Effector CD8-positive, alpha-beta T cell (primary cell): ENCODE results near the gene TFDP3.

Experiments used
- DNase-seq: peaks from one replicate; lab custom pipeline; 2025; lab: John Stamatoyannopoulos, UW

TFDP3 gene

DNA sequence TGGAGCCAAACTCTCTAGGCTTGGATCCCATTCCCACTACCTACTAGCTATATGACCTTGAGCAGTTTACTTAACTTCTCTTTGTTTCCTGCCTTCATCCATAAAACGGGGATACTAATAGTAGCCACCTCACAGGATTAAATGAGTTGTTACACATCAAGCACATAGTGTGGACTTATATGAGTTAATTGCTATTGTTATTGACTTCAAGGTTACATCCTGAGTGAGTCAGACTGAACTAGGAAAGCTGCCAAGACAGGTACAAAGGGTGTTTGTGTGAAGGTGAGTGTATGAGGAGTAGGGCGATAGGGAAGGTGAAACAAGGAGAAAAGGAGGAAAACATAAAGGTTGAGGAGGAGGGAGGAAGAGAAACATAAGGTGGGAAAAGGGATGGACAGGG lies 32.2 kb downstream of the TFDP3 start:
- DNase-seq, result no peak

DNA sequence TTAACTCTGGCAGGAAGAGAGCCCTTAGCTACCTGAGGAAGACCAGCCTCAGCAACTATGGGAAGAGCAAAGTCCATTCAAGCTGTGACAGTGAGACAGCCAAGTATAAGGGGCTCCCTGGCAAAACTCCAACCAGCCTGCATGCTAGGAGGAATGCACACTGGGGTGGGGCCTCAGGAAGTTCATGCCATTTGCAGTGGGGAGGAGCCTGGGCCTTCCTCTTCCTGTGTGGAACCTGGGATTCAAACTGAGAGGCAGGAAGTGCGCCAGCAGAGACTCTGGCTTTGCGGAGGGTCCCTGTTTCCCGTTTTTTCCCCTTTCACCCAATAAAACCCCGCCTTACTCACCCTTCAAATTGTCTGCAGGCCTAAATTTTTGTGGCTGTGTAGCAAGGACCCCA lies 33.0 kb downstream of the TFDP3 start:
- no peak for DNase-seq

DNA sequence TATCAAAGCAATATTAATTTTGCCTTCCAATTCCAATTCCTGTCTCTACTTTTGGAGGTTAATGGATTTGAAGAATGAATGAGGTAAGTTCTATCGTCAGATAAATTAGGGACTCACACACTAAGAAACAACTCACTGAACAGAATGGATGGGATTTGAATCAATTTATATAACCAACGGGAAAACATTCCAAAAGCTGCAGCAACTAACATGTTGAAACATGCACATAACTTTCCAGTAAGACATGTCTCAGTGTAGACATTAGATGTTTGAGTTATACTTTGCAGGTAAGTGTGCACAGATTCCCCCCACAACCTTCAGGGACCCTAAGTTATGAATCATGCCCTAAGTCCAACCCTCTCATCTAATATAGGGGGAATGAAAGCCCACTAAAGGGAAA lies 34.3 kb downstream of the TFDP3 start:
- DNase-seq, result no peak

DNA sequence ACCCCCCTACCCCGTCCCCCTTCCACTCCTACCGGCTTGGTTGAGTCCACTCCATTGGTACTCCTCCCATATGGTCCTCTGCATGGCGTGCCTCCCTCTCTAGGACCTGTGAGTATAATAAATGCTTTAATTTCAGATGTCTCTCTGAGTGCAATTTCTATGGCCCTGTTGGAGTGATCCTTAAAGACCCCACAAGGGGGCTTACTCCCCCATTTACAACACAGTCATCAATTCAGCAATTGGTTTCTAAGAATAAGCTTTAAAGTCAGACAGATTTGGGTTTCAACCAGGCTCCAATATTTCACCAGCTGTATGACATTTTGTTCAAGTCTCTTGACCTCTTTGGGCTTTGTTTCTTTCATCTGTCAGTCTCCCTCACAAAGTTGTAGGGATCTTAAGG lies 38.7 kb downstream of the TFDP3 start:
- DNase-seq, result no peak

DNA sequence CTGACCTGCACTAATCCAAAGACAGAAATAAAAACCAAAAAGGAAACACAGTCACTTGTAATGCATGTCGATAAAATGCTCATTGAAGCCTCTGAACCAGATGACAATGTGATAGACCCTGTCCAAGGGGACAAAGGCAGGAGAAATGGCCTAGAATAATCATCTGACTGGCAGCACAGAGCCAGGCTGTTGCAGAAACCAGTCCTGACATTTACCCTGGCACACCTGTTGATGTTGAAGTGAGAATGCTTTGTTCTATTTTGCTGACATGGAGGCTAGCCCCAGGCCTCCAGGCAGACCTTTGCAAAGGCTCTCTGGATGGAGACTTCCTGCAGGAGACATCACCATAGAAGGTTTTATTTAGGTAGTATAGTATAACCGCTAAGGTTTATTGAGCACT lies 41.0 kb downstream of the TFDP3 start:
- no peak for DNase-seq

DNA sequence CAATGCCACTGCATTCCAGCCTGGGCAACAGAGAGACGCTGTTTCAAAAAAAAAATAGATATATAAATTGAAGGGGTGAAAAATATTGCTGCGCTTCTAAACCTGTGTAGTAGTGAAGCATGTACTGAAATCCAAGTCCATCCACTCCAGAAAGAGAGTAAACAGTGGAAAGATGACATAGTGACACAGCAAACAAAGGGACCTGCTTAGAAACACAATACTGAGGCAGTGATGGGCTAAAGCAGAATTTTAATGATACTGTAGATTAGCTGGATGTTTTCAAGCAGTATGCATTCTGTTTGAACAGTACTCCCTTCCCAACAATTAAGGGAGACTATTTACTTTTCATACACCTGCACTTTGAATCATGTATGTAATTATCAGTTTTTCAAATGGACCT lies 42.5 kb downstream of the TFDP3 start:
- no peak for DNase-seq

DNA sequence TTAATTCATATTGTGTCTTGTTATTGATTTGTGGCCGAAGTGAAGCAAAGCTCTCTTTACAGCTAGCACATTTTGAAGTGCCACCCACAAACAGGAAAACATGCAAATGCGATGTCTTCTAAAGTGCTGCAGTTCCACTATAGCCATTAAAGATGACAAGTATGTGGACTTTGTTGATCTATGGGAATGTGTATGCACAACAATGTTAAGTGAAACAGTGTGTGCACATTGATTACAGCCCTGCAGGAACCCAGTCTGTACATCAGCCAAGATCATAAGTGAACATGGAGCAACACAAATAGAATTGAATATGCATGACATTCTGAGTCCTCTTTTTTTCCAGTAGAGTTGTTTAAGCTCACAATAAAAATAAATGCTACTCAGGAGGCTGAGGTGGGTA lies 43.0 kb downstream of the TFDP3 start:
- DNase-seq, result no peak

DNA sequence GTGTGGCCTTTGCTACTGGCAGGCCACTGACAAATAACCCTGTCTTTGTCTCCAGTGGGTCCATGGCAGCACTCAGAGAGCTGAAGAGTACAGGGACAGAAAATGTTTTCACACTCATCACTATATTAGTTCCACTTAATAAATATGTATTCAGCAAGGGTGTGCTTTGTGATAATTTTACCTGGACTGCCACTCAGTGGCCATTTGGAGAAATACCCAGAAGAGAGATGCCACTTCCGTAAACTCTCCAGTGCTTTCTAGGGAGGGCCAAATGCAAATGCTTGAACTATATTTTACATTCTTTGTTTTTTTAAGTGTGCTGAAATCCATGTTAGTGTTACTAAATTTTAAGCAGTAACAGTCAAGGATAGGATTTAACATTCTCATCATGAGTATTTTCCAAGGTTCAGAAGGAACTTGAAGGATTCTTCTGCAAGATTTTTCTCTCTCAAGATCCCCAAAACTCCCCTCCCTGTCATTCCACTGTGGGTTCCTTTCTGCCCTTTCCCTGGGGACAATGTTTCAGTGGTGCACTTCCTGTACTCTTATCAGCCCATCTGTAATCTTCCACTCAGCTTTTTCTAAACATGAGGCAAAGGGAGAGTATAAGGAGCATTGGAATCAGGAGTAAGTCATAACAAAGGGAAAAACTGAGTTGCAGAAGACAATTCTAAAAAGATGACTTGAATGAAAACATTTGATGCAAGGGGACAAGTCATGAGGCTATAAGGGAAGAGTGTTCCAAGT lies 46.0 kb downstream of the TFDP3 start:
- DNase-seq, result no peak
